Tibial nerve (tissue), 4 donors: Measurements from ENCODE around the gene TMEM260. TPM values are rescaled to one million over a fixed set of nuclear protein-coding genes. Genes with fewer than 3 reads are reported as not detected.
A peak's percentile ranks its signal among the peaks of the same experiment; 100 is the strongest.

Experiments used
- DNase-seq, 2 donors: peaks; one replicate each; pipeline ENCODE4 v3.0.0-alpha.2; 2019; ENCODE audit warnings: low spot score in 2 of 2
- H3K27ac ChIP-seq, 4 donors: fragments of 200-600 bp; sonication (generic) in 3 of 4; one replicate each; pipeline ENCODE4 v1.5.1; 2017 to 2019; ENCODE audit warnings: mild to moderate bottlenecking in 1 of 4
- H3K27me3 ChIP-seq, 2 donors: fragments of 200-600 bp; sonication (generic) in 1 of 2; one replicate each; pipeline versions ENCODE4 v1.5.1 to v1.6.0; 2017 to 2019
- H3K36me3 ChIP-seq, 3 donors: fragments of 200-600 bp; sonication (generic); one replicate each; pipeline ENCODE4 v1.5.1; 2018 to 2019
- H3K4me1 ChIP-seq, 4 donors: fragments of 200-600 bp; sonication (generic) in 3 of 4; one replicate each; pipeline ENCODE4 v1.5.1; 2017 to 2019
- H3K4me3 ChIP-seq, 4 donors: fragments of 200-600 bp; sonication (generic) in 3 of 4; one replicate each; pipeline ENCODE4 v1.5.1; 2017 to 2019; ENCODE audit warnings: mild to moderate bottlenecking in 1 of 4, moderate library complexity in 1 of 4
- H3K9me3 ChIP-seq, 4 donors: fragments of 200-600 bp; sonication (generic) in 3 of 4; one replicate each; pipeline ENCODE4 v1.5.1; 2017 to 2019
- CTCF ChIP-seq, 5 experiments: fragments of 200-600 bp in 3 of 5; fragments of 450-650 bp in 2 of 5; sonication (generic) in 3 of 5; IDR thresholded peaks; one replicate each; pipeline ENCODE4 v1.5.1; 2016 to 2019; ENCODE audit warnings: antibody characterized with exemption in 5 of 5, mild to moderate bottlenecking in 3 of 5, moderate library complexity in 2 of 5
- EP300 ChIP-seq, 2 donors: sonication (generic); formaldehyde crosslinking; IDR thresholded peaks; one replicate each; pipeline ENCODE4 v1.6.1; 2017; ENCODE audit warnings: antibody characterized with exemption in 2 of 2, mild to moderate bottlenecking in 1 of 2
- POLR2A ChIP-seq, 2 donors: fragments of 450-650 bp; IDR thresholded peaks; one replicate each; pipeline ENCODE4 v1.6.1; 2017; ENCODE audit warnings: antibody characterized with exemption in 2 of 2, mild to moderate bottlenecking in 2 of 2, moderate library complexity in 2 of 2
- WGBS, 2 donors: methylation state at CpG; one replicate each; pipeline ENCODE4 v1.1.5; 2018; 5-methylcytosine and 5-hydroxymethylcytosine counted together
- total RNA-seq, 4 donors: library from RNA; depleted of rRNA; stranded (reverse); fragments of >200 nt; gene quantifications; one replicate each; pipeline ENCODE4 v1.1.0, GENCODE V29; 2016

The TMEM260 gene
- total RNA-seq, 4 donors from 2014 or later = 32.1 to 42.1 (median 34.7) TPM

GRCh38 chr14:56561606-56562005, 18.0 kb upstream of the TMEM260 start:
- Histone ChIP-seq H3K9me3 (no peaks in the 10 kb centered on the region), H3K36me3 (no peaks in the 10 kb centered on the region)
- WGBS, 2 donors = 29 to 32% methylated on average over 2 of the region's 2 CpGs

GRCh38 chr14:56562883-56563282, 16.7 kb upstream of the TMEM260 start:
- Histone ChIP-seq H3K36me3 (no peaks in the 10 kb centered on the region), H3K27ac (no peak overlapping the region), H3K9me3 (no peaks in the 10 kb centered on the region), H3K4me1 (no peaks in the 10 kb centered on the region), H3K4me3 (no peak overlapping the region), H3K27me3 (peaks cover 0 to 3% of the 10 kb centered on the region in 2 donors)
- DNase-seq = no peak
- WGBS, 2 donors = 69 to 84% methylated on average over 1 of the region's 1 CpG
- no peak for TF ChIP-seq POLR2A (IDR thresholded peaks at IDR 0.05)
- TF ChIP-seq EP300 (IDR thresholded peaks at IDR 0.05) = no peak
- TF ChIP-seq CTCF (IDR thresholded peaks at IDR 0.05) = no peak

More at GRCh38 chr14:56561606-56562005, 18.0 kb upstream of the TMEM260 start:
- H3K27ac ChIP-seq = no peak overlapping the region
- no peak for TF ChIP-seq POLR2A (IDR thresholded peaks at IDR 0.05)
- no peak for TF ChIP-seq CTCF (IDR thresholded peaks at IDR 0.05)
- TF ChIP-seq EP300 (IDR thresholded peaks at IDR 0.05) = no peak
- DNase-seq = no peak
- no peaks in the 10 kb centered on the region for H3K4me1 ChIP-seq
- no peak overlapping the region for H3K4me3 ChIP-seq
- peaks cover 0 to 3% of the 10 kb centered on the region in 2 donors for H3K27me3 ChIP-seq

- H3K9me3 ChIP-seq = no peaks in the 10 kb centered on the region
- no peaks in the 10 kb centered on the region for H3K27me3 ChIP-seq
- no peaks in the 10 kb centered on the region for H3K36me3 ChIP-seq
- no peak for DNase-seq
- no peak for TF ChIP-seq EP300 (IDR thresholded peaks at IDR 0.05)
- TF ChIP-seq POLR2A (IDR thresholded peaks at IDR 0.05) = no peak
- TF ChIP-seq CTCF (IDR thresholded peaks at IDR 0.05) = no peak
- H3K4me3 ChIP-seq = no peak overlapping the region
- no peaks in the 10 kb centered on the region for H3K4me1 ChIP-seq
- no peak overlapping the region for H3K27ac ChIP-seq
Measured at GRCh38 chr14:56569174-56569573, 10.4 kb upstream of the TMEM260 start.

- no peaks in the 10 kb centered on the region for H3K27me3 ChIP-seq
- H3K9me3 ChIP-seq = no peaks in the 10 kb centered on the region
- H3K36me3 ChIP-seq = no peaks in the 10 kb centered on the region
- WGBS, 2 donors = 84 to 91% methylated on average over 1 of the region's 1 CpG
- H3K4me1 ChIP-seq = no peaks in the 10 kb centered on the region
- no peak for DNase-seq
- H3K27ac ChIP-seq = no peak overlapping the region
- no peak overlapping the region for H3K4me3 ChIP-seq
- no peak for TF ChIP-seq CTCF (IDR thresholded peaks at IDR 0.05)
- no peak for TF ChIP-seq EP300 (IDR thresholded peaks at IDR 0.05)
- no peak for TF ChIP-seq POLR2A (IDR thresholded peaks at IDR 0.05)
Measured at GRCh38 chr14:56570295-56570694, 9.3 kb upstream of the TMEM260 start.

- no peaks in the 10 kb centered on the region for H3K36me3 ChIP-seq
- TF ChIP-seq CTCF (IDR thresholded peaks at IDR 0.05) (no peak), EP300 (IDR thresholded peaks at IDR 0.05) (no peak), POLR2A (IDR thresholded peaks at IDR 0.05) (no peak)
- no peak for DNase-seq
- no peaks in the 10 kb centered on the region for H3K27me3 ChIP-seq
- 6 to 7% methylated on average over 10 of the region's 10 CpGs for WGBS, 2 donors
- H3K27ac ChIP-seq = peak overlapping the region; percentile 53 to 94 (median 80)
- H3K9me3 ChIP-seq = no peaks in the 10 kb centered on the region
- H3K4me3 ChIP-seq = peak overlapping the region; percentile 45 to 99 (median 94)
- H3K4me1 ChIP-seq = peaks cover 0 to 43% (median 16%) of the 10 kb centered on the region in 4 donors
Measured at GRCh38 chr14:56580221-56580711, 668 bp downstream of the TMEM260 start.
